WTC11 (cell line): ENCODE results near the gene RNF212. TPM values are rescaled to one million over a fixed set of nuclear protein-coding genes. Genes with fewer than 3 reads are reported as not detected.

Source experiments
- ATAC-seq: fragments of 200-7000 bp; cut with Tn5 transposase; 2 replicates; pipeline ENCODE4 v1.10.0; 2021; ENCODE audit warnings: mild to moderate bottlenecking, moderate library complexity
- CTCF ChIA-PET: fragments of 300-600 bp; sonication (Branson Sonifier 250); formaldehyde crosslinking; loops from one replicate; lab custom pipeline; 2021; ENCODE audit warnings: antibody characterized with exemption; lab: Charles Lee
- POLR2A ChIA-PET: fragments of 350-600 bp; sonication (Branson Sonifier 250); formaldehyde crosslinking; loops from one replicate; lab custom pipeline; 2021; ENCODE audit warnings: antibody characterized with exemption; lab: Charles Lee
- DNase-seq: peaks from one replicate; pipeline ENCODE4 v3.0.0; 2021; ENCODE audit warnings: low spot score
- H3K27ac Mint-ChIP-seq: 2 replicates; pipeline ENCODE4 v1.8.0; 2021; ENCODE audit warnings: mixed read lengths
- H3K27me3 Mint-ChIP-seq: 2 replicates; pipeline ENCODE4 v1.8.0; 2021; ENCODE audit warnings: low read depth, mild to moderate bottlenecking, moderate library complexity, mixed read lengths
- H3K36me3 Mint-ChIP-seq: 2 replicates; pipeline ENCODE4 v1.8.0; 2021; ENCODE audit warnings: mixed read lengths
- H3K4me1 Mint-ChIP-seq: 2 replicates; pipeline ENCODE4 v1.8.0; 2022; ENCODE audit warnings: mixed read lengths
- H3K4me3 Mint-ChIP-seq: 2 replicates; pipeline ENCODE4 v1.8.0; 2021; ENCODE audit warnings: mild to moderate bottlenecking, moderate library complexity, mixed read lengths
- H3K9me3 Mint-ChIP-seq: 2 replicates; pipeline ENCODE4 v1.8.0; 2021; ENCODE audit warnings: mixed read lengths
- ELF4 ChIP-seq: sonication (generic); formaldehyde crosslinking; IDR thresholded peaks from 2 replicates; pipeline ENCODE4 v1.8.1; 2022; ENCODE audit warnings: low read depth, mild to moderate bottlenecking, moderate library complexity, missing genetic modification reagents
- GTF2I ChIP-seq: fragments of 250-450 bp; sonication (Bioruptor Pico); conservative IDR thresholded peaks from 2 replicates; pipeline ENCODE4 v1.4.0; 2021; ENCODE audit warnings: mild to moderate bottlenecking
- HMGA2 ChIP-seq: fragments of 250-450 bp; sonication (Bioruptor Pico); IDR thresholded peaks from 2 replicates; pipeline ENCODE4 v1.4.0; 2021; ENCODE audit warnings: mild to moderate bottlenecking, moderate library complexity
- MXD4 ChIP-seq: fragments of 250-450 bp; sonication (Bioruptor Pico); IDR thresholded peaks from 2 replicates; pipeline ENCODE4 v1.8.0; 2021; ENCODE audit warnings: mild to moderate bottlenecking, moderate library complexity, borderline replicate concordance
- NFATC4 ChIP-seq: fragments of 250-450 bp; sonication (Bioruptor Pico); IDR thresholded peaks from 2 replicates; pipeline ENCODE4 v1.9.0; 2021; ENCODE audit warnings: mild to moderate bottlenecking
- NFYB ChIP-seq: sonication (generic); formaldehyde crosslinking; conservative IDR thresholded peaks from 2 replicates; pipeline ENCODE4 v1.8.0; 2022; ENCODE audit warnings: low read depth, missing genetic modification reagents
- OVOL2 ChIP-seq: fragments of 250-450 bp; sonication (Bioruptor Pico); IDR thresholded peaks from 2 replicates; pipeline ENCODE4 v1.9.0; 2021; ENCODE audit warnings: mild to moderate bottlenecking, borderline replicate concordance
- TEAD1 ChIP-seq: sonication (generic); formaldehyde crosslinking; IDR thresholded peaks from 2 replicates; pipeline ENCODE4 v1.8.0; 2022; ENCODE audit warnings: mild to moderate bottlenecking, missing genetic modification reagents
- ZNF317 ChIP-seq: sonication (generic); formaldehyde crosslinking; IDR thresholded peaks from 2 replicates; pipeline ENCODE4 v1.8.1; 2023; ENCODE audit warnings: low read depth, mild to moderate bottlenecking, moderate library complexity, missing genetic modification reagents, borderline replicate concordance
- total RNA-seq: library from RNA; stranded (reverse); gene quantifications from 3 replicates; pipeline ENCODE4 v1.2.3, GENCODE V29; 2021
- TF ChIP-seq, protein P1 (sequence below): sonication (generic); formaldehyde crosslinking; IDR thresholded peaks from 2 replicates; pipeline ENCODE4 v1.8.1; 2023; ENCODE audit warnings: mild to moderate bottlenecking, moderate library complexity, missing genetic modification reagents
- TF ChIP-seq, protein P2 (sequence below): fragments of 250-450 bp; sonication (Bioruptor Pico); IDR thresholded peaks from 2 replicates; pipeline ENCODE4 v1.9.0; 2021; ENCODE audit warnings: mild to moderate bottlenecking, borderline replicate concordance
- TF ChIP-seq, protein P3 (sequence below): fragments of 250-450 bp; sonication (Bioruptor Pico); conservative IDR thresholded peaks from 2 replicates; pipeline ENCODE4 v1.9.0; 2021; ENCODE audit warnings: mild to moderate bottlenecking
- TF ChIP-seq, protein P4 (sequence below): sonication (generic); formaldehyde crosslinking; IDR thresholded peaks from 2 replicates; pipeline ENCODE4 v1.8.1; 2023; ENCODE audit warnings: mild to moderate bottlenecking, missing genetic modification reagents, moderate library complexity
- TF ChIP-seq, protein P5 (sequence below): sonication (generic); formaldehyde crosslinking; IDR thresholded peaks from 2 replicates; pipeline ENCODE4 v1.8.0; 2022; ENCODE audit warnings: mild to moderate bottlenecking, missing genetic modification reagents
- TF ChIP-seq, protein P6 (sequence below): sonication (generic); formaldehyde crosslinking; IDR thresholded peaks from 2 replicates; pipeline ENCODE4 v1.8.1; 2023; ENCODE audit warnings: mild to moderate bottlenecking, missing genetic modification reagents
- TF ChIP-seq, protein P7 (sequence below): sonication (generic); formaldehyde crosslinking; IDR thresholded peaks from 2 replicates; pipeline ENCODE4 v1.8.1; 2023; ENCODE audit warnings: mild to moderate bottlenecking, missing genetic modification reagents, moderate library complexity
- TF ChIP-seq, protein P8 (sequence below): sonication (generic); formaldehyde crosslinking; IDR thresholded peaks from 2 replicates; pipeline ENCODE4 v1.8.1; 2022; ENCODE audit warnings: mild to moderate bottlenecking, moderate library complexity, missing genetic modification reagents
- TF ChIP-seq, protein P9 (sequence below): sonication (generic); formaldehyde crosslinking; conservative IDR thresholded peaks from 2 replicates; pipeline ENCODE4 v1.8.1; 2022; ENCODE audit warnings: mild to moderate bottlenecking, missing genetic modification reagents

RNF212 gene
- total RNA-seq, 1 experiment from 2014 or later, result 1.0 TPM

DNA sequence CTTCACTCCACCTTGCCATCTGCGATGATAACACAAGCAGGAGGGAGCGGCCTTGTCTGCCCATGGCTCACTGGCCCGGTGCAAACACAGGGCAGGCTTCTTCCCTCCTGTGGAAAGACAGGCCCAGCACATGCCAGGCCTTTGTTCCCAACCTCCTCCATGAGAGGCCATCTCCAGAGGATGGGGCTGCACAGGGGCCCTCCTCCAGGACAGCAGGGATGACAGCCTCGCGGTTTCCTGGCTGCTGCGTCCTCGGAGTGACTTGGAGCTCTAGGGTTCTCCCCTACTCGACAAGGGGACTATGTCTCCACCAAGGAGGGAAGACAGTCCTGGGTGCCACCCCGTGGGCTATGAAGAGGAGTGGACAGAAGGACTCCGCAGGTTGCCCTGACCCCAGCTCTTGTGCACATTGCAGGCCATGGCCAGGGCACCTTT lies 21.8 kb downstream of the RNF212 start (continued):
- TF ChIP-seq, protein P1, sequence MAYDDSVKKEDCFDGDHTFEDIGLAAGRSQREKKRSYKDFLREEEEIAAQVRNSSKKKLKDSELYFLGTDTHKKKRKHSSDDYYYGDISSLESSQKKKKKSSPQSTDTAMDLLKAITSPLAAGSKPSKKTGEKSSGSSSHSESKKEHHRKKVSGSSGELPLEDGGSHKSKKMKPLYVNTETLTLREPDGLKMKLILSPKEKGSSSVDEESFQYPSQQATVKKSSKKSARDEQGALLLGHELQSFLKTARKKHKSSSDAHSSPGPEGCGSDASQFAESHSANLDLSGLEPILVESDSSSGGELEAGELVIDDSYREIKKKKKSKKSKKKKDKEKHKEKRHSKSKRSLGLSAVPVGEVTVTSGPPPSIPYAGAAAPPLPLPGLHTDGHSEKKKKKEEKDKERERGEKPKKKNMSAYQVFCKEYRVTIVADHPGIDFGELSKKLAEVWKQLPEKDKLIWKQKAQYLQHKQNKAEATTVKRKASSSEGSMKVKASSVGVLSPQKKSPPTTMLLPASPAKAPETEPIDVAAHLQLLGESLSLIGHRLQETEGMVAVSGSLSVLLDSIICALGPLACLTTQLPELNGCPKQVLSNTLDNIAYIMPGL (CRISPR knock-in tag), result no peak
- TF ChIP-seq, protein P2, sequence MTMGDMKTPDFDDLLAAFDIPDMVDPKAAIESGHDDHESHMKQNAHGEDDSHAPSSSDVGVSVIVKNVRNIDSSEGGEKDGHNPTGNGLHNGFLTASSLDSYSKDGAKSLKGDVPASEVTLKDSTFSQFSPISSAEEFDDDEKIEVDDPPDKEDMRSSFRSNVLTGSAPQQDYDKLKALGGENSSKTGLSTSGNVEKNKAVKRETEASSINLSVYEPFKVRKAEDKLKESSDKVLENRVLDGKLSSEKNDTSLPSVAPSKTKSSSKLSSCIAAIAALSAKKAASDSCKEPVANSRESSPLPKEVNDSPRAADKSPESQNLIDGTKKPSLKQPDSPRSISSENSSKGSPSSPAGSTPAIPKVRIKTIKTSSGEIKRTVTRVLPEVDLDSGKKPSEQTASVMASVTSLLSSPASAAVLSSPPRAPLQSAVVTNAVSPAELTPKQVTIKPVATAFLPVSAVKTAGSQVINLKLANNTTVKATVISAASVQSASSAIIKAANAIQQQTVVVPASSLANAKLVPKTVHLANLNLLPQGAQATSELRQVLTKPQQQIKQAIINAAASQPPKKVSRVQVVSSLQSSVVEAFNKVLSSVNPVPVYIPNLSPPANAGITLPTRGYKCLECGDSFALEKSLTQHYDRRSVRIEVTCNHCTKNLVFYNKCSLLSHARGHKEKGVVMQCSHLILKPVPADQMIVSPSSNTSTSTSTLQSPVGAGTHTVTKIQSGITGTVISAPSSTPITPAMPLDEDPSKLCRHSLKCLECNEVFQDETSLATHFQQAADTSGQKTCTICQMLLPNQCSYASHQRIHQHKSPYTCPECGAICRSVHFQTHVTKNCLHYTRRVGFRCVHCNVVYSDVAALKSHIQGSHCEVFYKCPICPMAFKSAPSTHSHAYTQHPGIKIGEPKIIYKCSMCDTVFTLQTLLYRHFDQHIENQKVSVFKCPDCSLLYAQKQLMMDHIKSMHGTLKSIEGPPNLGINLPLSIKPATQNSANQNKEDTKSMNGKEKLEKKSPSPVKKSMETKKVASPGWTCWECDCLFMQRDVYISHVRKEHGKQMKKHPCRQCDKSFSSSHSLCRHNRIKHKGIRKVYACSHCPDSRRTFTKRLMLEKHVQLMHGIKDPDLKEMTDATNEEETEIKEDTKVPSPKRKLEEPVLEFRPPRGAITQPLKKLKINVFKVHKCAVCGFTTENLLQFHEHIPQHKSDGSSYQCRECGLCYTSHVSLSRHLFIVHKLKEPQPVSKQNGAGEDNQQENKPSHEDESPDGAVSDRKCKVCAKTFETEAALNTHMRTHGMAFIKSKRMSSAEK, result no peak

DNA sequence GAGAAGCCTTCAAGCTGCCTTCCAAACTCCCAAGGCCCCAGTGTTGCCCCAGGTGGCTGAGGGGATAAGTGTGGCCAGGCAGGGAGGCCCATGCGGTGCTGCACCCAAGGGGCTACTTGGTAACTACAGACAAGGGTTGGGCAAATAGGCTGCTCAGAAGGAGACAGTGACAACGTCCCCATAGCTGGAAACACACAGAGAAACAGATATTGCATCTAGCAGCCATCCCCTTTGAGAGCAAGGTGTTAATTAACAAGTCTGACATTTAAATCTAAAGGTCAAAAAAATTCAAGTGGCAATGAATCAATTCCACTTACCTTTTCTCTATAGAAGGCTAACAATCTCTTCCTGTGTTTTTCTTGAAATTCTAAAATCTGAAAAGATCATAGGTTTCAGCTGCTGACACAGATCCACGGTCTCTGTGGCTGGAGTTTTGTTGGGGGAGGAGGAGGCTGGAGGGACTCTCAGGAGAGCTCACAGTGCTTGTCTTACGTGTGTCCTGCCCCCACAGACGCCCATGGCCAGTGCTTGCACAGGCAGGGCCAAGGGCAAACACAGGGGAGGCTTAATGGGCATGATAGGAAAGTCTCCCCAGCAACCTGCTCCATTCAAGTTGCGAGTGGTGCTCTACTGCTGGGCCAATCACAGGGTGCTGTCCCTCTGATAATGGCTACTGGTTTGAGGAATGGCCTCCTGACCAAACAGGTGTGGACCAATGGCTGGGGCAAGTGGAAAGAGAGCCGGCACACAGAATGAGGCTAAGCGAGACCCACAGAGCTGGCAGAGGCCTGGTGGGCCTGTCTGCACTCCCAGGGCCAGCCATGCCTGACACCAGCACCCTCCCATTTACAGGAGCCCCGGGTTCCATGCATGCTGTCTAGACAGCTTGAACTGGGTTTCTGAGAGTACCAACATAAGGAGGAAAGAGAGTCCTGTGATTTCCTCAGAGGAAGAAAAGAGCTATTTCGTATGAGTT lies 22.6 kb downstream of the RNF212 start:
- DNase-seq, result no peak
- H3K36me3 Mint-ChIP-seq, result peaks cover 12% of the 10 kb centered on the region
- POLR2A ChIA-PET, result no interaction called here
- no peaks in the 10 kb centered on the region for H3K4me1 Mint-ChIP-seq
- ATAC-seq, result no peak
- no peak overlapping the region for H3K27ac Mint-ChIP-seq
- no peak overlapping the region for H3K4me3 Mint-ChIP-seq
- H3K27me3 Mint-ChIP-seq, result peaks cover 13% of the 10 kb centered on the region
- TF ChIP-seq, protein P3, sequence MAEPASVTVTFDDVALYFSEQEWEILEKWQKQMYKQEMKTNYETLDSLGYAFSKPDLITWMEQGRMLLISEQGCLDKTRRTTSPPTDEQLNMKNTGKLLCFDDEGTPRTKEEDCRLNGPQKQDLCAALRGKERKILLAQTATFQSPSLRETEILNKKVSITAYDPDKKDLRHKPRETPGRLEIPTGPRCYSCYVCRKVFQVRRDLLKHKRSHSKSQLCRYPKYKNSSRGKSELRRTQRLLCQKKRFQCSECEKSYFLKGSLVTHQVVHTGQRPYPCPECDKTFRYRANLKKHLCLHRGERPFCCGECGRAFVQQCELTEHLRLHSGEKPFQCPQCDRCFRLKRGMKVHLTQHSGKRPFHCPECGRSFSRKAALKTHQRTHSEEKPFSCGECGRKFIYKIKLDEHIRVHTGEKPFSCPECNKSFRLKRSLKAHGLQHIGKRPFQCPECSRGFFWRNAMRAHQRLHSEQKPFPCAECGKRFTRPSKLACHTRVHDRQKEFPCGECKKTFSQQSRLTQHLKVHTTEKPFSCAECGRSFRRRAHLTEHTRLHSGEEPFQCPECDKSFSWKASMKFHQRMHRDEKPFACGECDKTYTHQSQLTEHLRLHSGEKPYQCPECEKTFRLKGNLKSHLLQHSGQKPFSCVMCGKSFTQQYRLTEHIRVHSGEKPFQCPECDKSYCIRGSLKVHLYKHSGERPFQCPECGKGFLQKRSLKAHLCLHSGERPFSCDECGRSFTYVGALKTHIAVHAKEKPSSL (CRISPR knock-in tag), result no peak
- TF ChIP-seq, protein P4, sequence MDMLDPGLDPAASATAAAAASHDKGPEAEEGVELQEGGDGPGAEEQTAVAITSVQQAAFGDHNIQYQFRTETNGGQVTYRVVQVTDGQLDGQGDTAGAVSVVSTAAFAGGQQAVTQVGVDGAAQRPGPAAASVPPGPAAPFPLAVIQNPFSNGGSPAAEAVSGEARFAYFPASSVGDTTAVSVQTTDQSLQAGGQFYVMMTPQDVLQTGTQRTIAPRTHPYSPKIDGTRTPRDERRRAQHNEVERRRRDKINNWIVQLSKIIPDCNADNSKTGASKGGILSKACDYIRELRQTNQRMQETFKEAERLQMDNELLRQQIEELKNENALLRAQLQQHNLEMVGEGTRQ (CRISPR knock-in tag), result no peak
- TF ChIP-seq, protein P5, sequence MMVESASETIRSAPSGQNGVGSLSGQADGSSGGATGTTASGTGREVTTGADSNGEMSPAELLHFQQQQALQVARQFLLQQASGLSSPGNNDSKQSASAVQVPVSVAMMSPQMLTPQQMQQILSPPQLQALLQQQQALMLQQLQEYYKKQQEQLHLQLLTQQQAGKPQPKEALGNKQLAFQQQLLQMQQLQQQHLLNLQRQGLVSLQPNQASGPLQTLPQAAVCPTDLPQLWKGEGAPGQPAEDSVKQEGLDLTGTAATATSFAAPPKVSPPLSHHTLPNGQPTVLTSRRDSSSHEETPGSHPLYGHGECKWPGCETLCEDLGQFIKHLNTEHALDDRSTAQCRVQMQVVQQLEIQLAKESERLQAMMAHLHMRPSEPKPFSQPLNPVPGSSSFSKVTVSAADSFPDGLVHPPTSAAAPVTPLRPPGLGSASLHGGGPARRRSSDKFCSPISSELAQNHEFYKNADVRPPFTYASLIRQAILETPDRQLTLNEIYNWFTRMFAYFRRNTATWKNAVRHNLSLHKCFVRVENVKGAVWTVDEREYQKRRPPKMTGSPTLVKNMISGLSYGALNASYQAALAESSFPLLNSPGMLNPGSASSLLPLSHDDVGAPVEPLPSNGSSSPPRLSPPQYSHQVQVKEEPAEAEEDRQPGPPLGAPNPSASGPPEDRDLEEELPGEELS (CRISPR knock-in tag), result no peak
- TF ChIP-seq NFYB (CRISPR knock-in tag) (no peak), ZNF317 (no peak), HMGA2 (no peak), NFATC4 (no peak), GTF2I (CRISPR knock-in tag) (no peak), ELF4 (CRISPR knock-in tag) (no peak), TEAD1 (CRISPR knock-in tag) (no peak), MXD4 (CRISPR knock-in tag) (no peak), OVOL2 (CRISPR knock-in tag) (no peak)
- TF ChIP-seq, protein P6, sequence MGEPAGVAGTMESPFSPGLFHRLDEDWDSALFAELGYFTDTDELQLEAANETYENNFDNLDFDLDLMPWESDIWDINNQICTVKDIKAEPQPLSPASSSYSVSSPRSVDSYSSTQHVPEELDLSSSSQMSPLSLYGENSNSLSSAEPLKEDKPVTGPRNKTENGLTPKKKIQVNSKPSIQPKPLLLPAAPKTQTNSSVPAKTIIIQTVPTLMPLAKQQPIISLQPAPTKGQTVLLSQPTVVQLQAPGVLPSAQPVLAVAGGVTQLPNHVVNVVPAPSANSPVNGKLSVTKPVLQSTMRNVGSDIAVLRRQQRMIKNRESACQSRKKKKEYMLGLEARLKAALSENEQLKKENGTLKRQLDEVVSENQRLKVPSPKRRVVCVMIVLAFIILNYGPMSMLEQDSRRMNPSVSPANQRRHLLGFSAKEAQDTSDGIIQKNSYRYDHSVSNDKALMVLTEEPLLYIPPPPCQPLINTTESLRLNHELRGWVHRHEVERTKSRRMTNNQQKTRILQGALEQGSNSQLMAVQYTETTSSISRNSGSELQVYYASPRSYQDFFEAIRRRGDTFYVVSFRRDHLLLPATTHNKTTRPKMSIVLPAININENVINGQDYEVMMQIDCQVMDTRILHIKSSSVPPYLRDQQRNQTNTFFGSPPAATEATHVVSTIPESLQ (CRISPR knock-in tag), result no peak
- TF ChIP-seq, protein P7, sequence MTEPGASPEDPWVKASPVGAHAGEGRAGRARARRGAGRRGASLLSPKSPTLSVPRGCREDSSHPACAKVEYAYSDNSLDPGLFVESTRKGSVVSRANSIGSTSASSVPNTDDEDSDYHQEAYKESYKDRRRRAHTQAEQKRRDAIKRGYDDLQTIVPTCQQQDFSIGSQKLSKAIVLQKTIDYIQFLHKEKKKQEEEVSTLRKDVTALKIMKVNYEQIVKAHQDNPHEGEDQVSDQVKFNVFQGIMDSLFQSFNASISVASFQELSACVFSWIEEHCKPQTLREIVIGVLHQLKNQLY (CRISPR knock-in tag), result no peak
- TF ChIP-seq, protein P8, sequence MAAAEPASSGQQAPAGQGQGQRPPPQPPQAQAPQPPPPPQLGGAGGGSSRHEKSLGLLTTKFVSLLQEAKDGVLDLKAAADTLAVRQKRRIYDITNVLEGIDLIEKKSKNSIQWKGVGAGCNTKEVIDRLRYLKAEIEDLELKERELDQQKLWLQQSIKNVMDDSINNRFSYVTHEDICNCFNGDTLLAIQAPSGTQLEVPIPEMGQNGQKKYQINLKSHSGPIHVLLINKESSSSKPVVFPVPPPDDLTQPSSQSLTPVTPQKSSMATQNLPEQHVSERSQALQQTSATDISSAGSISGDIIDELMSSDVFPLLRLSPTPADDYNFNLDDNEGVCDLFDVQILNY, result no peak
- TF ChIP-seq, protein P9, sequence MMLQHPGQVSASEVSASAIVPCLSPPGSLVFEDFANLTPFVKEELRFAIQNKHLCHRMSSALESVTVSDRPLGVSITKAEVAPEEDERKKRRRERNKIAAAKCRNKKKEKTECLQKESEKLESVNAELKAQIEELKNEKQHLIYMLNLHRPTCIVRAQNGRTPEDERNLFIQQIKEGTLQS (CRISPR knock-in tag), result no peak
- H3K9me3 Mint-ChIP-seq, result peaks cover 20% of the 10 kb centered on the region
- CTCF ChIA-PET, result interaction anchor here (2.3 kb wide), 1 partner anchor 16 kb away, joined by 6 read pairs; no protein-coding TSS in a partner anchor
